HG03045 (cell line): ENCODE data around the gene AKAP8L.

Experiments
- ATAC-seq: cut with Tn5 transposase; IDR thresholded peaks from one replicate; pipeline ENCODE4 v1.9.1; 2021; ENCODE audit warnings: mild to moderate bottlenecking, moderate library complexity; ENCODE audit not compliant: unreplicated experiment

AKAP8L gene, protein sequence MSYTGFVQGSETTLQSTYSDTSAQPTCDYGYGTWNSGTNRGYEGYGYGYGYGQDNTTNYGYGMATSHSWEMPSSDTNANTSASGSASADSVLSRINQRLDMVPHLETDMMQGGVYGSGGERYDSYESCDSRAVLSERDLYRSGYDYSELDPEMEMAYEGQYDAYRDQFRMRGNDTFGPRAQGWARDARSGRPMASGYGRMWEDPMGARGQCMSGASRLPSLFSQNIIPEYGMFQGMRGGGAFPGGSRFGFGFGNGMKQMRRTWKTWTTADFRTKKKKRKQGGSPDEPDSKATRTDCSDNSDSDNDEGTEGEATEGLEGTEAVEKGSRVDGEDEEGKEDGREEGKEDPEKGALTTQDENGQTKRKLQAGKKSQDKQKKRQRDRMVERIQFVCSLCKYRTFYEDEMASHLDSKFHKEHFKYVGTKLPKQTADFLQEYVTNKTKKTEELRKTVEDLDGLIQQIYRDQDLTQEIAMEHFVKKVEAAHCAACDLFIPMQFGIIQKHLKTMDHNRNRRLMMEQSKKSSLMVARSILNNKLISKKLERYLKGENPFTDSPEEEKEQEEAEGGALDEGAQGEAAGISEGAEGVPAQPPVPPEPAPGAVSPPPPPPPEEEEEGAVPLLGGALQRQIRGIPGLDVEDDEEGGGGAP

DNA sequence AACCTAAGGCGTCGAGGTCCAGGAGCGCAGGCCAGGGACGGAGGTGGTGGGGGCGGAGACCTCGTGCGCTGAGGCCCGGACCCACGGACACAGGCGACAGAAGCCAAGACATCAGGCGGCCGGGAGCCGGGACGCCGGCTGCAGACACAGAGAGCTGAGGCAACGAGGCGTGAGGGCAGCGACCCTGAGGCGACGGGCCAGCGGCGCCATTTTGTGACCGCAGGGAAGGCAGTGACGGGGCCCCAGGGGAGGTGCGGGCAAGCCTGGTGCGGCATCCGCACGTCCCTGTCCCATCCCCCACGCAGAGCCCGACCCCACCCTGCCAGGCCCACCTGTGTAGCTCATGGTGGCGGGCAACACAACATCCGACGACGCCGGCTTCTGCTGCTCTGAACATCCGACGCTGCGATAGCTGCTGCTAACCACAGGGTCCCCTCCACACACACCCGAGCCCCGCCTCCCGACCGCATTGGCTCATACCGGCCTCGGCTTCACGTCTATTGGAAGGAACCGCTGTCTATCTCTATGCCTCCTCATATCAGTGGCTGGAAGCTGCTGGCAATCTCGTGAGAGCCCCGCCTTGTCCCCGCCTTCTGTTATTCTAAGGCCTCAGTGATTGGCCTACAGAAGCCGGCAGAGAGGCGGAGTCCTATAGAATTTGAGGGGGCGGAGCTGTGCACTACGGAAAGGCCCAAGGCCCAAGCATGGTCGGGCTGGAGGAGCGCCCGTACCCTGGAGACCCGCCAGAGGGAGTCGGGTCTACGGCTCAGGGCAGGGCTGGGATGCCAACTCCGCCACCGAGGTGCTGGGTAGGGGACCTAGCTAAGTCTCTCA is at the start of gene AKAP8L:
TSS of gene AKAP8L (minus strand) at position 410 of the 834 bp plus-strand sequence. CDS start at position 345, 65 bp downstream.
- ATAC-seq: peak; percentile 92

GRCh38 chr19:15467734-15468214 is 49.0 kb upstream of the AKAP8L start:
- no peak for ATAC-seq

GRCh38 chr19:15466851-15467733 is 48.3 kb upstream of the AKAP8L start:
- no peak for ATAC-seq

- no peak for ATAC-seq
These were observed 45.9 kb upstream of the AKAP8L start, which contains the start of gene RASAL3 for GRCh38 chr19:15464394-15465385. TSS of gene RASAL3 (minus strand) at chr19:15464544. CDS start at chr19:15464358, 186 bp downstream.

DNA sequence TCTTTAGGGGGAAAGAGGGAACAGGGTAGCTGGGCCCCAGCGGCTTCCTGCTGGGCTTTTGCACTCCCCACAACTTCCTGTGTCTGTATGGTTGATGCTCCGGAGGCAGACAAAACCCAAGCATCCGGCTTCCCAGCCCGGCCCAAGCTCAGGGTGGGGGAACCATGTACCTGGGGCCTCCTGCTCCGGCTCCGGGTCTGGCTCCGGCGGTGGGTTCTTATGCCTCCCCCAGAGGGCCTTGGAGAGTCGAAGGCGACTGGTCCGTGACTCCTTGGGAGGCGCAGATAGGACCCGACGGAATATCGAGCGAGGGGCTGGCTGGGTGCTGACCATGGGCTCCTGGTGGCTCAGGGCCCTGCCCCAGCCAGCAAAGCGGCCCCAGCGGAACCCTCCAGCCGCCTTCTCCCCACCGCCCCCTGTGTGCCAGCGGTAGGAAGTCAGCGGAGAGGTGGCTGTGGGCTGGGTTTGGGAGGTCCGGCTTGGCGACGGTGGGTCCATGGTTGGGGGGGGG is 45.1 kb upstream of the AKAP8L start:
- no peak for ATAC-seq

- no peak for ATAC-seq
These were observed 42.9 kb upstream of the AKAP8L start for GRCh38 chr19:15461694-15462093.

DNA sequence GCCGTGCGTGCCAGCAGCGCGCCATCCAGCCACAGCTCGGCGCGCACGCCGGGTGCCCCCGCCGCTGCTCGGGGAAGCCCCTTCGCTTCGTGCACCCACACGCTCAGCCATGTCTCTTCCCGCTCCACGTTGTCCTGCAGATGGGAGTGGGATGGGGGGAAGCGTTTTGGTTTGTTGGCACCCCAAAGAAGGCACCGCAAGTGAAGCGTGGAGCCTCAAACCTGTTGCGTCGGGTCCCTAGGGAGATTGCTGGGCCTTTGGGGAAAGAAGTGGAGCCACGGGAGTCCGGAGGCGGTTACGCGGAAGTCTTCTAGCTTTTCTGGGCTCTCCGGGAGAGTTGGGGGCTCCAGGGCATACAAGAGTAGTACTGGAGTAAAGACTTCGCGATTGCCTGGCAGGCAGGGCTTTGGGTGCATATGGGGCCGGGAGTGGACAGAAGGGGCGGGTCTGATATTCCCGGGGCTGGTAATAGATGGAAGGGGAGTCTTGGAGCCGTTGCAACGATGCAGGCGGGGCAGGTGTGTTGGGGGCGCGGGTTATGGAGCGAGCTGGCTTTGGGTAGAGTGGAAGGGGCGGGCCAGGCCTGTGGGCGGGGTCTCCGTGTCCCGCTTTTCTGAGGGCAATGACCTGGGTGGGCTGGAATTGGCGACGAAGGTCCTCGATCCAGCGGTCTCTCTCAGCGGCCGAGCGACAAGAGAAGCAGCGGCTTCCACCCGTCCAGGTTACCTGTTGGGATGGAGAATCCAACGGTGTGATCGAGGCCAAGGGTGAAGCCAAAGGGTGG is 39.1 kb upstream of the AKAP8L start:
- no peak for ATAC-seq

GRCh38 chr19:15456871-15457700 is 38.3 kb upstream of the AKAP8L start:
- ATAC-seq: no peak

GRCh38 chr19:15456441-15456840 is 37.7 kb upstream of the AKAP8L start:
- ATAC-seq: no peak

GRCh38 chr19:15455996-15456395 is 37.2 kb upstream of the AKAP8L start:
- ATAC-seq: no peak

DNA sequence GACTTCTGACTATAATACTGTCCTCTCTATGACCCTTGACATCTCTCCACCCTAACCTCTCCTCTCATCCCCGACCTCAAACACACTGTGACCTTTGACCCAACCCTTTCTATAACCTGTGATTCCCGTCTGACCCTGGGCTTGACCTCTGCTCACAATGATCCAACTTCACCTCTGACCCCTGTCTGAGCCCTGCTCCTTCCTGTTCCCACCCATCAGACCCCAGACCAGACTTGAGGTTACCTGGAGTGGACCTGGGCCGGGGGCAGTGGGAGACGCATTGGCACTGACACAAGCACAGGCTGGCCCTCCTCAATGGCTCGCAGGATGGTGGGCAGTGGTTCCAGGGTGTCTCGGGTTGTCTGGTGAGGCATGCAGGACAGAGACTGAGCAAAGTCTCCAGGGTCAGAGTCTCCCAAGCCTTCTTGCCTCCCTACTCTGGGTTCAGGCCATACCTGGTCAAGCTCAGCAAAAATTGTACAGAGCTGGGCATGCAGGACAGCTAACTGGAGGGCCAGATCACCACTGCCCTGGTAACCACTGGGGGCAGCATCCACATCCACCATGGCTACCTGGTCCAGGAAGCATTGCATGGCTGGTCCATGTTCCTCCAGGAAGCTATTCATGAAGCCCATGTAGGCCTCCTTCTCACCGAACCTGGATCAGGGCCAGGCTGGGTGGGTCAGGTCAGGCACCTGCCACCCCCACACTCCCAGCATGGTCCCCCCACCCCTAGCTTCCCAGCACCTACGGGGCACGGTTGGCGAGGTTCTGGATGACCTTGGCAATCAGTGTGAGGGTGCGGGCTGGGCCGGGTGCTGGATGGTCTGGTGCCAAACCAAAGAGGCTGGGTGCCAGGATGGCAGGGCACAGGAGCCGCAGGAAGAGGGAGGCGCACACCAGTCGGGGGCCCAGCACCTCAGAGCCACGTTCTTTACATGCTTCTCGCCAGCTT is 35.4 kb upstream of the AKAP8L start:
- no peak for ATAC-seq

- no peak for ATAC-seq
These were observed 34.3 kb upstream of the AKAP8L start for GRCh38 chr19:15453091-15453578.

GRCh38 chr19:15452111-15453047 is 33.6 kb upstream of the AKAP8L start:
- ATAC-seq: no peak

GRCh38 chr19:15450528-15450890 is 31.7 kb upstream of the AKAP8L start:
- no peak for ATAC-seq
